ENCODE data around the gene CLDN22. TPM values are rescaled to one million over a fixed set of nuclear protein-coding genes. Genes with fewer than 3 reads are reported as not detected.
A peak's percentile ranks its signal among the peaks of the same experiment; 100 is the strongest.

The CLDN22 gene
- total RNA-seq, 1 experiment from 2014 or later, result not detected

- Histone ChIP-seq H3K27ac (ENCODE audit: low read depth, low read length, poor library complexity, severe bottlenecking) (no peak overlapping the region), H3K36me3 (ENCODE audit: insufficient read depth, low read length, poor library complexity, severe bottlenecking) (no peaks in the 10 kb centered on the region), H3K4me3 (ENCODE audit: low read depth, low read length, poor library complexity, severe bottlenecking) (no peak overlapping the region), H3K4me1 (ENCODE audit: insufficient read depth, low read length, poor library complexity, severe bottlenecking) (no peaks in the 10 kb centered on the region), H3K9me3 (ENCODE audit: low read depth, low read length, poor library complexity, severe bottlenecking) (peaks cover 4% of the 10 kb centered on the region), H3K27me3 (replicated peaks; ENCODE audit: insufficient read depth, low read depth, low read length, poor library complexity) (no peaks in the 10 kb centered on the region)
- DNase-seq (ENCODE audit: low spot score), result no peak
- no TSS peak for BruUV-seq (replicated peaks)
- no peak for TF ChIP-seq EZH2 (IDR thresholded peaks at IDR 0.05; ENCODE audit: borderline replicate concordance, low read depth, low read length, poor library complexity, severe bottlenecking)
- TF ChIP-seq, protein P1, sequence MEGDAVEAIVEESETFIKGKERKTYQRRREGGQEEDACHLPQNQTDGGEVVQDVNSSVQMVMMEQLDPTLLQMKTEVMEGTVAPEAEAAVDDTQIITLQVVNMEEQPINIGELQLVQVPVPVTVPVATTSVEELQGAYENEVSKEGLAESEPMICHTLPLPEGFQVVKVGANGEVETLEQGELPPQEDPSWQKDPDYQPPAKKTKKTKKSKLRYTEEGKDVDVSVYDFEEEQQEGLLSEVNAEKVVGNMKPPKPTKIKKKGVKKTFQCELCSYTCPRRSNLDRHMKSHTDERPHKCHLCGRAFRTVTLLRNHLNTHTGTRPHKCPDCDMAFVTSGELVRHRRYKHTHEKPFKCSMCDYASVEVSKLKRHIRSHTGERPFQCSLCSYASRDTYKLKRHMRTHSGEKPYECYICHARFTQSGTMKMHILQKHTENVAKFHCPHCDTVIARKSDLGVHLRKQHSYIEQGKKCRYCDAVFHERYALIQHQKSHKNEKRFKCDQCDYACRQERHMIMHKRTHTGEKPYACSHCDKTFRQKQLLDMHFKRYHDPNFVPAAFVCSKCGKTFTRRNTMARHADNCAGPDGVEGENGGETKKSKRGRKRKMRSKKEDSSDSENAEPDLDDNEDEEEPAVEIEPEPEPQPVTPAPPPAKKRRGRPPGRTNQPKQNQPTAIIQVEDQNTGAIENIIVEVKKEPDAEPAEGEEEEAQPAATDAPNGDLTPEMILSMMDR (conservative IDR thresholded peaks at IDR 0.05; ENCODE audit: low read depth, low read length), result no peak
- ChIA-PET CTCF (no interaction called here), POLR2A (ENCODE audit: low non-redundant PET) (no interaction called here)
- intact Hi-C loops (cut with micrococcal nuclease; ENCODE audit: unreplicated experiment), result no loop called here
Observed at GRCh38 chr4:183329954-183330742, 10.1 kb upstream of the CLDN22 start.

GRCh38 chr4:183329244-183329643, 9.2 kb upstream of the CLDN22 start:
- intact Hi-C loops (cut with micrococcal nuclease; ENCODE audit: unreplicated experiment), result no loop called here
- ChIA-PET CTCF (no interaction called here), POLR2A (ENCODE audit: low non-redundant PET) (no interaction called here)
- Histone ChIP-seq H3K27ac (ENCODE audit: low read depth, low read length, poor library complexity, severe bottlenecking) (no peak overlapping the region), H3K4me3 (ENCODE audit: low read depth, low read length, poor library complexity, severe bottlenecking) (no peak overlapping the region), H3K4me1 (ENCODE audit: insufficient read depth, low read length, poor library complexity, severe bottlenecking) (no peaks in the 10 kb centered on the region), H3K9me3 (ENCODE audit: low read depth, low read length, poor library complexity, severe bottlenecking) (peaks cover 4% of the 10 kb centered on the region), H3K36me3 (ENCODE audit: insufficient read depth, low read length, poor library complexity, severe bottlenecking) (no peaks in the 10 kb centered on the region), H3K27me3 (replicated peaks; ENCODE audit: insufficient read depth, low read depth, low read length, poor library complexity) (no peaks in the 10 kb centered on the region)
- DNase-seq (ENCODE audit: low spot score), result no peak
- no peak for TF ChIP-seq EZH2 (IDR thresholded peaks at IDR 0.05; ENCODE audit: borderline replicate concordance, low read depth, low read length, poor library complexity, severe bottlenecking)
- TF ChIP-seq, protein P1 (conservative IDR thresholded peaks at IDR 0.05; ENCODE audit: low read depth, low read length), result no peak
- no TSS peak for BruUV-seq (replicated peaks)

GRCh38 chr4:183328832-183329231, 8.8 kb upstream of the CLDN22 start:
- CTCF ChIA-PET, result no interaction called here
- intact Hi-C loops (cut with micrococcal nuclease; ENCODE audit: unreplicated experiment), result no loop called here
- TF ChIP-seq EZH2 (IDR thresholded peaks at IDR 0.05; ENCODE audit: borderline replicate concordance, low read depth, low read length, poor library complexity, severe bottlenecking), result no peak
- TF ChIP-seq, protein P1 (conservative IDR thresholded peaks at IDR 0.05; ENCODE audit: low read depth, low read length), result no peak

More at GRCh38 chr4:183328832-183329231, 8.8 kb upstream of the CLDN22 start:
- Histone ChIP-seq H3K4me1 (ENCODE audit: insufficient read depth, low read length, poor library complexity, severe bottlenecking) (no peaks in the 10 kb centered on the region), H3K36me3 (ENCODE audit: insufficient read depth, low read length, poor library complexity, severe bottlenecking) (no peaks in the 10 kb centered on the region), H3K4me3 (ENCODE audit: low read depth, low read length, poor library complexity, severe bottlenecking) (no peak overlapping the region), H3K27ac (ENCODE audit: low read depth, low read length, poor library complexity, severe bottlenecking) (no peak overlapping the region), H3K27me3 (replicated peaks; ENCODE audit: insufficient read depth, low read depth, low read length, poor library complexity) (no peaks in the 10 kb centered on the region), H3K9me3 (ENCODE audit: low read depth, low read length, poor library complexity, severe bottlenecking) (peaks cover 4% of the 10 kb centered on the region)
- POLR2A ChIA-PET (ENCODE audit: low non-redundant PET), result no interaction called here
- peak; percentile 30 for DNase-seq (ENCODE audit: low spot score)
- BruUV-seq (replicated peaks), result no TSS peak
